NCI-H526 (cell line): Measurements from ENCODE around the gene FERMT3.
A peak's percentile ranks its signal among the peaks of the same experiment; 100 is the strongest.

Experiments
- DNase-seq, 2 experiments: peaks; one replicate each; lab custom pipeline; 2025; lab: John Stamatoyannopoulos, UW

FERMT3 gene

GRCh38 chr11:64249563-64250414, 43.3 kb downstream of the FERMT3 start:
- DNase-seq: peak in 1 of 2 experiments; percentile 30

GRCh38 chr11:64250415-64251015, 44.0 kb downstream of the FERMT3 start:
- no peak for DNase-seq

GRCh38 chr11:64251016-64251752, 44.7 kb downstream of the FERMT3 start, which contains the start of gene PLCB3:
PLCB3 (plus strand) TSS chr11:64251530; CDS start chr11:64251650, 120 bp downstream.
- DNase-seq: peak in 1 of 2 experiments; percentile 79

GRCh38 chr11:64251753-64252002, 45.2 kb downstream of the FERMT3 start:
- DNase-seq: no peak

GRCh38 chr11:64252003-64252872, 45.7 kb downstream of the FERMT3 start:
- DNase-seq: peak in 1 of 2 experiments; percentile 69

GRCh38 chr11:64253043-64253442, 46.5 kb downstream of the FERMT3 start:
- DNase-seq: no peak

- DNase-seq: no peak
Measured at GRCh38 chr11:64253481-64253880, 47.0 kb downstream of the FERMT3 start.

GRCh38 chr11:64254326-64254725, 47.8 kb downstream of the FERMT3 start:
- no peak for DNase-seq

GRCh38 chr11:64255135-64256128, 48.9 kb downstream of the FERMT3 start:
- DNase-seq: no peak

- DNase-seq: no peak
Measured at GRCh38 chr11:64256300-64256699, 49.8 kb downstream of the FERMT3 start.

GRCh38 chr11:64258356-64258755, 51.8 kb downstream of the FERMT3 start:
- DNase-seq: no peak

- no peak for DNase-seq
Measured at GRCh38 chr11:64258946-64259532, 52.5 kb downstream of the FERMT3 start.

GRCh38 chr11:64259533-64260067, 53.1 kb downstream of the FERMT3 start:
- no peak for DNase-seq

- no peak for DNase-seq
Measured at GRCh38 chr11:64260147-64260708, 53.7 kb downstream of the FERMT3 start.

- DNase-seq: no peak
Measured at GRCh38 chr11:64261556-64262080, 55.1 kb downstream of the FERMT3 start.

GRCh38 chr11:64262271-64263002, 55.9 kb downstream of the FERMT3 start:
- no peak for DNase-seq

- DNase-seq: peak in 1 of 2 experiments; percentile 21
Measured at GRCh38 chr11:64263021-64263946, 56.8 kb downstream of the FERMT3 start.

- DNase-seq: no peak
Measured at GRCh38 chr11:64263947-64264317, 57.4 kb downstream of the FERMT3 start.
